ENCODE data around the gene DIDO1.

GRCh38 chr20:62889411-62889810 is 36.9 kb downstream of the DIDO1 start:
- no peak for TF ChIP-seq POLR2A (IDR thresholded peaks at IDR 0.05)
- no peak for TF ChIP-seq CTCF (IDR thresholded peaks at IDR 0.05)
